ENCODE measurements around the gene LAIR1.

GRCh38 chr19:54387991-54388801 lies 23.5 kb upstream of the LAIR1 start:
- TF ChIP-seq MAX (IDR thresholded peaks at IDR 0.05; ENCODE audit: low read depth) (no peak), CTCF (IDR thresholded peaks at IDR 0.05) (no peak), NRF1 (IDR thresholded peaks at IDR 0.05; ENCODE audit: low read depth, low read length) (no peak), SMC3 (IDR thresholded peaks at IDR 0.05; ENCODE audit: low read depth, low read length) (no peak), JUND (IDR thresholded peaks at IDR 0.05) (no peak), POLR2AphosphoS5 (IDR thresholded peaks at IDR 0.05; ENCODE audit: low read depth, low read length) (no peak), RFX5 (IDR thresholded peaks at IDR 0.05; ENCODE audit: low read length) (no peak), CHD2 (IDR thresholded peaks at IDR 0.05; ENCODE audit: low read length, partially characterized antibody) (no peak), ZBTB33 (IDR thresholded peaks at IDR 0.05; ENCODE audit: borderline replicate concordance, low read depth) (no peak), EZH2phosphoT487 (IDR thresholded peaks at IDR 0.05; ENCODE audit: borderline replicate concordance, low read depth) (no peak), YY1 (IDR thresholded peaks at IDR 0.05; ENCODE audit: low read depth) (no peak), RCOR1 (IDR thresholded peaks at IDR 0.05; ENCODE audit: low read length) (no peak), ELF1 (IDR thresholded peaks at IDR 0.05) (no peak)
